ENCODE data around the gene URGCP. TPM values are rescaled to one million over a fixed set of nuclear protein-coding genes. Genes with fewer than 3 reads are reported as not detected.
"Not testable (repeated sequence)": the region's sequence is repeated elsewhere in the genome, so short reads cannot be mapped to it uniquely, and the experiment has no call there.

Gene URGCP
- total and polyA plus RNA-seq, 12 donors = 53.8 to 103 (median 67.6) TPM

- peak overlapping the region in 1 of 4 donors; percentile 30 for H3K4me3 ChIP-seq
- intact Hi-C loops (cut with DNase I) = loop anchor here (5.0 to 10.0 kb wide), 3 partner anchors 110 to 252 kb away; partner anchors contain the start of genes COA1 (in 1 of the 2) and STK17A (in 1 of the 2)
- WGBS, 4 donors = 70 to 77% (median 73%) methylated on average over 8 of the region's 8 CpGs
- H3K9me3 ChIP-seq (replicated peaks in 1 of 3) = peaks cover 0 to 9% (median 0%) of the 10 kb centered on the region in 3 donors
- DNase-seq = peak in 2 of 7 donors; percentile 5 to 21
- TF ChIP-seq CTCF (IDR thresholded peaks at IDR 0.05) (no peak), POLR2A (IDR thresholded peaks at IDR 0.05) (no peak)
- H3K27me3 ChIP-seq = peaks cover 4% of the 10 kb centered on the region
- H3K27ac ChIP-seq = no peak overlapping the region
- H3K36me3 ChIP-seq (replicated peaks in 1 of 2) = no peaks in the 10 kb centered on the region
- H3K4me1 ChIP-seq (replicated peaks in 1 of 2) = no peaks in the 10 kb centered on the region
These were observed 71.7 kb downstream of the URGCP start for GRCh38 chr7:43834463-43835251.

GRCh38 chr7:43830917-43831316, 75.5 kb downstream of the URGCP start:
- not testable (repeated sequence) for H3K36me3 ChIP-seq (replicated peaks in 1 of 2); H3K27me3 ChIP-seq; H3K27ac ChIP-seq; H3K4me3 ChIP-seq; DNase-seq; H3K4me1 ChIP-seq (replicated peaks in 1 of 2); H3K9me3 ChIP-seq (replicated peaks in 1 of 3)
- intact Hi-C loops (cut with DNase I) = loop anchor here in 1 of 2 donors (10.0 kb wide), 1 partner anchor 106 kb away; the partner anchor contains the start of gene COA1

Small RNAs within 50 kb of the gene (small RNA-seq; reads per million reads assigned to genes)
- 0.08 to 0.24 reads per million in 2 donors for gene MRPS24

Other genes starting within 250 kb of the URGCP start
- 10 to 100 TPM; 19.0 to 60.0 (median 40.4) TPM for gene COA1, start 177.1 kb downstream of the URGCP start, total RNA-seq
- 10 to 100 TPM; 24.2 to 52.2 (median 31.1) TPM for gene COA1, start 177.1 kb downstream of the URGCP start, polyA plus RNA-seq
- 10 to 100 TPM in 8 of 9 donors, 1 to 10 TPM in 1; 7.7 to 55.8 (median 36.1) TPM for gene BLVRA, start 147.9 kb downstream of the URGCP start, total RNA-seq
- gene BLVRA, start 147.9 kb downstream of the URGCP start, polyA plus RNA-seq = 10 to 100 TPM; 35.6 to 56.3 (median 36.8) TPM
- gene MRPS24, start 37.1 kb downstream of the URGCP start, total RNA-seq = 100 to 1,000 TPM; 139 to 356 (median 199) TPM
- gene MRPS24, start 37.1 kb downstream of the URGCP start, polyA plus RNA-seq = 100 to 1,000 TPM in 2 of 3 donors, 10 to 100 TPM in 1; 72.5 to 160 (median 135) TPM
- 10 to 100 TPM; 29.1 to 76.8 (median 42.0) TPM for gene UBE2D4, start 19.8 kb upstream of the URGCP start, total RNA-seq
- 10 to 100 TPM; 32.0 to 45.4 (median 33.1) TPM for gene UBE2D4, start 19.8 kb upstream of the URGCP start, polyA plus RNA-seq
- under 1 TPM in 2 of 9 donors, not detected in 7; 0.06 to 0.19 TPM for gene SPDYE1, start 91.3 kb upstream of the URGCP start, total RNA-seq
- gene SPDYE1, start 91.3 kb upstream of the URGCP start, polyA plus RNA-seq = not detected
- 100 to 1,000 TPM in 2 of 9 donors, 10 to 100 TPM in 7; 71.7 to 145 (median 83.1) TPM for gene DBNL, start 138.1 kb upstream of the URGCP start, total RNA-seq
- 10 to 100 TPM; 46.2 to 74.0 (median 66.1) TPM for gene DBNL, start 138.1 kb upstream of the URGCP start, polyA plus RNA-seq
- gene PGAM2, start 159.0 kb upstream of the URGCP start, total RNA-seq = 10 to 100 TPM in 2 of 9 donors, 1 to 10 TPM in 6, under 1 TPM in 1; 0.76 to 30.1 (median 5.5) TPM
- gene PGAM2, start 159.0 kb upstream of the URGCP start, polyA plus RNA-seq = 10 to 100 TPM in 2 of 3 donors, 1 to 10 TPM in 1; 2.3 to 20.4 (median 15.8) TPM
- gene POLM, start 175.9 kb upstream of the URGCP start, total RNA-seq = 10 to 100 TPM in 8 of 9 donors, 1 to 10 TPM in 1; 8.6 to 51.8 (median 28.1) TPM
- 10 to 100 TPM in 2 of 3 donors, 1 to 10 TPM in 1; 5.4 to 38.5 (median 21.9) TPM for gene POLM, start 175.9 kb upstream of the URGCP start, polyA plus RNA-seq
- 100 to 1,000 TPM in 6 of 9 donors, 10 to 100 TPM in 2, 1 to 10 TPM in 1; 5.4 to 292 (median 121) TPM for gene AEBP1, start 197.7 kb upstream of the URGCP start, total RNA-seq
- 100 to 1,000 TPM in 2 of 3 donors, 10 to 100 TPM in 1; 41.2 to 198 (median 155) TPM for gene AEBP1, start 197.7 kb upstream of the URGCP start, polyA plus RNA-seq
- 100 to 1,000 TPM in 2 of 9 donors, 10 to 100 TPM in 7; 47.5 to 127 (median 68.4) TPM for gene POLD2, start 217.0 kb upstream of the URGCP start, total RNA-seq
- gene POLD2, start 217.0 kb upstream of the URGCP start, polyA plus RNA-seq = 100 to 1,000 TPM in 1 of 3 donors, 10 to 100 TPM in 2; 89.4 to 101 (median 93.0) TPM
- under 1 TPM in 1 of 9 donors, not detected in 8; 0.17 TPM for gene MYL7, start 234.7 kb upstream of the URGCP start, total RNA-seq
- gene MYL7, start 234.7 kb upstream of the URGCP start, polyA plus RNA-seq = 1 to 10 TPM in 1 of 3 donors, under 1 TPM in 1, not detected in 1; 0.24 to 3.5 TPM